Measurements from ENCODE around the gene EXO1. TPM values are rescaled to one million over a fixed set of nuclear protein-coding genes. Genes with fewer than 3 reads are reported as not detected.
A peak's percentile ranks its signal among the peaks of the same experiment; 100 is the strongest.
"Not testable (repeated sequence)": the region's sequence is repeated elsewhere in the genome, so short reads cannot be mapped to it uniquely, and the experiment has no call there.

EXO1 gene
- total RNA-seq, 2 experiments from 2014 or later: 46.3 to 51.6 TPM

DNA sequence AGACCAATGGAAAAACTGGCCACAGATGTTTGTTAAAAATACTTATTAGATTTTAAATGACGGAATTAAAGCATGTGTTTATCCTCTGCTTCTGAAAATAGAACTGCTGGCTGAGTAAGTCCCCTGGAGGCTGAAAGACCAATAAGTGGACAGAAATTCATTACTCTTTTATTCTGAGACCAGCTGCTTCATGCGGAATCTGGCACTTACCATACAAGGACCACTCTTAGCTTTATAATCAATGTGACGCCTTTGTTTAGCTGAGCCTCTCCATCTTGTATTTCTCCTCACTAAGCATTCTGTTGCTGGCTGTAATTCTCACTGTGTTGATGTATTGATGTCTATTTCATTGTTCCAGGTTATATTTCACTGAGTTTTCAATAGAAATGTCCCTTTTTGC lies 6.3 kb upstream of the EXO1 start:
- DNase-seq (no peak), ATAC-seq (no peak)
- peaks cover 12% of the 10 kb centered on the region for H3K27me3 Mint-ChIP-seq
- H3K9me3 Mint-ChIP-seq (ENCODE audit: low read depth): no peaks in the 10 kb centered on the region
- H3K27ac Mint-ChIP-seq: no peak overlapping the region
- peaks cover 13% of the 10 kb centered on the region for H3K4me1 Mint-ChIP-seq
- H3K36me3 Mint-ChIP-seq: no peaks in the 10 kb centered on the region
- H3K4me3 Mint-ChIP-seq: no peak overlapping the region
- CTCF ChIA-PET: interaction anchor here (1.0 kb wide), 1 partner anchor 230 kb away, joined by 4 read pairs; no protein-coding TSS in a partner anchor

DNA sequence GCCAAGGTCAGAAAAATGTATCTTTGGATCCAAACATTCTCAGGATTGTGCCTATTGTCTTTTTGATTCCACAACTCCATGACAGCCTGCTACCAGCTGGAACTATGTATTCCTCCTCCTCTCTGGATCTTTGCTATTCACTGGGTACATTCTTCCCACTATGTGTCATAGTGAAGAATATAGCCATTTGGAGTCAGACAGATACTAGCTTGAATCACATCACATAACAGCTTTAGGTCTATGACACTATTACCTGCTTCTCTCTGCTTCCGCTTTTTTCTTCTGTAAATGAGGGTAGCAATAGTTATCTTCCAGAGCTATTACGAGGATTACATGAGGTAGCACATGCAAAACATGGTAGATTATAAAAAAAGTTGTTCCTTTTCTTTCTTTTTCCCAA lies 5.4 kb upstream of the EXO1 start:
- peaks cover 12% of the 10 kb centered on the region for H3K27me3 Mint-ChIP-seq
- no peak overlapping the region for H3K27ac Mint-ChIP-seq
- H3K9me3 Mint-ChIP-seq (ENCODE audit: low read depth): no peaks in the 10 kb centered on the region
- DNase-seq (no peak), ATAC-seq (no peak)
- no peak overlapping the region for H3K4me3 Mint-ChIP-seq
- CTCF ChIA-PET: interaction anchor here (1.0 kb wide), 1 partner anchor 231 kb away, joined by 4 read pairs; no protein-coding TSS in a partner anchor
- H3K4me1 Mint-ChIP-seq: peaks cover 21% of the 10 kb centered on the region
- H3K36me3 Mint-ChIP-seq: no peaks in the 10 kb centered on the region

DNA sequence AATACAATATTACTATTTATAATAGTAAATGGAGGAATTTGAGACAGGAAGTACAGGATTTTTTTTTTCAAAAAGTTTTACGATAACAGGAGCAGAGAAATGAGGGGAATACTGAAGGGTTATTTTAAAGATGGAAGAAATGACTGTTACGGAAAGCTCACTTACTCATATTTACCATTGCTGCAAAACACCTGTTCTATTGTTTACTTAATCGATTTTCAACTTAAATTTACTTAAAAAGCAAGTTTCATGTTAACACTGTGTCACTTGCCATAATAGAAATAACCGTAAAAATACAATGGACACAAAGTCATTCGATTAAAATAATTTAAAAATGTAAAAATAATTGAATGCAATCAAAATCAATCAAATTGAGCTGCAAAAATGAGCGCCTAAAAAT lies 3.4 kb upstream of the EXO1 start:
- Mint-ChIP-seq H3K27ac (no peak overlapping the region), H3K9me3 (ENCODE audit: low read depth) (no peaks in the 10 kb centered on the region), H3K27me3 (peaks cover 12% of the 10 kb centered on the region), H3K4me1 (peaks cover 28% of the 10 kb centered on the region), H3K4me3 (no peak overlapping the region), H3K36me3 (peaks cover 7% of the 10 kb centered on the region)
- ATAC-seq: no peak
- DNase-seq: no peak
- CTCF ChIA-PET: no interaction called here

DNA sequence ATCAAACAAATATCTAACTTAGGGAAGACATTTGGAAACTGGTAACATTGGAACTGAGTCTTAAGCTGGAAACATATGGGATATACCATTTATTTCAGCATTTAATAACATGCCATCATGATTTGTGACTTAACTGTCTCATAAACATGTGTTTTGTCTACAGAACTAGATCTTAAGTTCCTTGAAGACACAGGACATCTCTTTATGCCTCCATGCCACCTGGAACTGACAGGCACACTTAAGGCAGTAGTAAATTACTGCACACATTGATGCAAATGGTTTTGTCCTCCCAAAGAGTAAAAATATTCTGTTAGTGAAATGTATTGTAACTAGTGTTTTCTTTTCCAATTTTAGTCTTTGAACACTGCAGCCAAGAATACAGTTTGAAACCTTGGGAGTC lies 1.6 kb upstream of the EXO1 start:
- CTCF ChIA-PET: interaction anchor here (1.1 to 2.0 kb wide), 2 partner anchors 219 to 235 kb away, joined by 3 to 5 read pairs; no protein-coding TSS in a partner anchor
- peaks cover 9% of the 10 kb centered on the region for H3K27me3 Mint-ChIP-seq
- H3K4me3 Mint-ChIP-seq: no peak overlapping the region
- DNase-seq: no peak
- H3K9me3 Mint-ChIP-seq (ENCODE audit: low read depth): no peaks in the 10 kb centered on the region
- peaks cover 17% of the 10 kb centered on the region for H3K36me3 Mint-ChIP-seq
- no peak for ATAC-seq
- H3K27ac Mint-ChIP-seq: no peak overlapping the region
- H3K4me1 Mint-ChIP-seq: peaks cover 33% of the 10 kb centered on the region

DNA sequence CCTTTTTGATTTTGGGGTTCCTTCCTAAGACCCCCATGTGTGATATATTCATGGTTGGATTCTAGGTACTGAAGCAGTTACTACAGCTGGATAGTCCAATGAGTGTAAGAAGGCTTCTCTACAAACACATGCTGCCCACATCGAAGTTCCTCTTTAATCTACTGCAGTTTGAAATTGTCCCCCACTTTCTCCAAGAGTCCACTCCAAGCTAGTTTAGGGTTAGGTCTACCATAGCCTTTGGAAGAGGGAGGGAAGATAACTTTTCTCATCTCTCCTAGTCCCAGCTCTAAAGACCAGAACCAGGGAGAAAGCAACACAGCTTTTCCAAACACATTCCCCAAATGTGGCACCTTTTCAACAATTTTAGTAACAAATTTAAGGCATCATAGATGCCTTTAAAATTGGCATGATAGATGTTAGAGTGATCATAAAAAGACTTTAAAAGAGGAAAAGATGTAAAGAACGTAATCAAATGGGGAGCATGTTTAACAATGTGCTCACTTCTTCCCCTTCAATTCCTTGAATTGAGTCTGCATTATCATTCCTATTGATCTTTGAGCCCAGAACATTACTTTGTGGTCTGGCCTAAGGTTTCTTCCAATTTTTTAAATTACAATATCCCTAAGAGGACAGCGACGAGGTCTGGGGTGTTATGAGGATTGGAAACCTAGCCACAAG lies 1.0 kb upstream of the EXO1 start:
- peaks cover 9% of the 10 kb centered on the region for H3K27me3 Mint-ChIP-seq
- peak overlapping the region; percentile 99 for H3K27ac Mint-ChIP-seq
- H3K4me3 Mint-ChIP-seq: peak overlapping the region; percentile 90
- H3K9me3 Mint-ChIP-seq (ENCODE audit: low read depth): no peaks in the 10 kb centered on the region
- ATAC-seq (no peak), DNase-seq (no peak)
- H3K36me3 Mint-ChIP-seq: peaks cover 19% of the 10 kb centered on the region
- H3K4me1 Mint-ChIP-seq: peaks cover 33% of the 10 kb centered on the region
- CTCF ChIA-PET: interaction anchor here (1.1 to 2.0 kb wide), 3 partner anchors 152 to 236 kb away, joined by 3 to 7 read pairs (median 5); partner anchors contain the start of gene MAP1LC3C

DNA sequence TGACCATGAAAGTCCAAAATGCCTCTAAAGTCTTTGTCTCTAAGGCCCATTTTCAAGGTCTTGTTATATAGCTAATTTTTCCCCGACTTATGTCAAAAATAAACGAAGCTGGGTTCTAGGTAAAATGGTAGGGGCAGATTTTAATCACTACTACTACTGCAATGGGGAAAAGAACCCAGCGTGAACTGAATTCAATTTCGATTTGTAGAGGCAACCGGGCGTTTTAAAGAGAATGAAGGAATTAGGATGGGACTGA lies 536 bp upstream of the EXO1 start:
- H3K36me3 Mint-ChIP-seq: peaks cover 22% of the 10 kb centered on the region
- peaks cover 8% of the 10 kb centered on the region for H3K27me3 Mint-ChIP-seq
- no peak for ATAC-seq
- no peaks in the 10 kb centered on the region for H3K9me3 Mint-ChIP-seq (ENCODE audit: low read depth)
- peaks cover 36% of the 10 kb centered on the region for H3K4me1 Mint-ChIP-seq
- CTCF ChIA-PET: interaction anchor here (1.1 to 2.0 kb wide), 3 partner anchors 151 to 237 kb away, joined by 3 to 7 read pairs (median 5); partner anchors contain the start of gene MAP1LC3C
- no peak for DNase-seq
- peak overlapping the region; percentile 99 for H3K27ac Mint-ChIP-seq
- peak overlapping the region; percentile 90 for H3K4me3 Mint-ChIP-seq

DNA sequence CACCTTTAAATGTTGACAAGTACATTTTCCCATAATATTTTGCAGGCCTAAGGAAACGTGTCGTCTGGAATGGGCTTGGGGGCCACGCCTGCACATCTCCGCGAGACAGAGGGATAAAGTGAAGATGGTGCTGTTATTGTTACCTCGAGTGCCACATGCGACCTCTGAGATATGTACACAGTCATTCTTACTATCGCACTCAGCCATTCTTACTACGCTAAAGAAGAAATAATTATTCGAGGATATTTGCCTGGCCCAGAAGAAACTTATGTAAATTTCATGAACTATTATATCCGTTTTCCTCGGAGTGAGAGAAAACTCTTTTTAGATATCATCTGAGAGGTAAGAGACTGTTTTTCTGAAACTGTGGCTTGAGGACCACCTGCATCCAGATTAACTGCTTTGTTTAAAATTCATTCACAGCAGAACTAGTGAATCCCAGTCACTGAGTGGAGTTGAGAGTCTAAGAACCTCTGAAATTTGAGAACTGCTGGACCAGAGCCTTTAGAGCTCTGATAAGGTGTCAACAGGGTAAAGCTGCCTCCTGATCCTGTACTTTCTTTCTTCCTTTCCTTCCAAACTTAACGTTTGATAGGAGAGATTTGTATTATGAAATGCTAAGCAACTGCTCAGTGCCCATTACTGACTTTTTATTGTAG lies 811 bp downstream of the EXO1 start:
- Mint-ChIP-seq H3K27me3 (peaks cover 1% of the 10 kb centered on the region), H3K27ac (peak overlapping the region; percentile 99), H3K36me3 (peaks cover 31% of the 10 kb centered on the region), H3K4me3 (peak overlapping the region; percentile 90), H3K9me3 (ENCODE audit: low read depth) (no peaks in the 10 kb centered on the region), H3K4me1 (peaks cover 36% of the 10 kb centered on the region)
- CTCF ChIA-PET: interaction anchor here (1.1 kb wide), 1 partner anchor 222 kb away, joined by 3 read pairs; no protein-coding TSS in a partner anchor
- DNase-seq: no peak
- ATAC-seq: no peak

DNA sequence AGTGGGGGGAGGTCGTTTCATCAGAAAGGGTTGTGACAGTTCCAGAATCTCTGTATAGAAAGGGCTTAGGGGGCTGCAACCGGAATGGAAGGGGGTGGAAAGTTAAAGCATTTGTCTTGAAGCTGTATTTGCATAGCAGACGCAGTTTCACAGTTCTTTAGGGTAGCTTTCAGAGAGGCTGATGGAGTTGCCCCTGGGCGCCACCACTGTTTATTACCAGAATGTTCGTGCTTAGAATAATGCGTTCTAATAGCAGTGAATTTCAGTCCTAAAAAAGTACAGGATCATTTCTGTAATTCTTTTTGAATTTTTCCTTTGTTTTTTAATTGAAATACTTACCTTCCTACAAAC lies 1.3 kb downstream of the EXO1 start:
- Mint-ChIP-seq H3K27ac (peak overlapping the region; percentile 99), H3K4me1 (peaks cover 36% of the 10 kb centered on the region), H3K36me3 (peaks cover 34% of the 10 kb centered on the region), H3K27me3 (no peaks in the 10 kb centered on the region), H3K9me3 (ENCODE audit: low read depth) (no peaks in the 10 kb centered on the region), H3K4me3 (peak overlapping the region; percentile 90)
- CTCF ChIA-PET: interaction anchor here (1.1 to 1.4 kb wide), 2 partner anchors 10 to 222 kb away, joined by 3 read pairs; no protein-coding TSS in a partner anchor
- no peak for ATAC-seq
- no peak for DNase-seq

DNA sequence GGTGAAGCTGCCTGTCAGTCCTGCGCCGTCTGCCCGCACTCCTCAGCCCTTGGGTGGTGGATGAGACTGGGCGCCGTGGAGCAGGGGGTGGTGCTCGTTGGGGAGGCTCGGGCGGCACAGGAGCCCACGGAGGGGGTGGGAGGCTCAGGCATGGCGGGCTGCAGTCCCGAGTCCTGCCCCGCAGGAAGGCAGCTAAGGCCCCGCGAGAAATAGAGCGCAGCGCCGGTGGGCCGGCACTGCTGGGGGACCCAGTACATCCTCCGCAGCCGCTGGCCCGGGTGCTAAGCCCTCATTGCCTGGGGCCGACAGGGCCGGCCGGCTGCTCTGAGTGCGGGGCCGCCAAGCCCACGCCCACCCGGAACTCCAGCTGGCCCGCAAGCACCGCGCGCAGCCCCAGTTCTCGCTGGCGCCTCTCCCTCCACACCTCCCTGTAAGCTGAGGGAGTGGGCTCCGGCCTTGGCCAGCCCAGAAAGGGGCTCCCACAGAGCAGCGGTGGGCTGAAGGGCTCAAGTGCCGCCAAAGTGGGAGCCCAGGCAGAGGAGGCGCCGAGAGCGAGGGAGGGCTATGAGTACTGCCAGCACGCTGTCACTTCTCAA lies 7.6 kb downstream of the EXO1 start:
- not testable (repeated sequence) for H3K4me3 Mint-ChIP-seq
- H3K36me3 Mint-ChIP-seq: peaks cover 50% of the 10 kb centered on the region

DNA sequence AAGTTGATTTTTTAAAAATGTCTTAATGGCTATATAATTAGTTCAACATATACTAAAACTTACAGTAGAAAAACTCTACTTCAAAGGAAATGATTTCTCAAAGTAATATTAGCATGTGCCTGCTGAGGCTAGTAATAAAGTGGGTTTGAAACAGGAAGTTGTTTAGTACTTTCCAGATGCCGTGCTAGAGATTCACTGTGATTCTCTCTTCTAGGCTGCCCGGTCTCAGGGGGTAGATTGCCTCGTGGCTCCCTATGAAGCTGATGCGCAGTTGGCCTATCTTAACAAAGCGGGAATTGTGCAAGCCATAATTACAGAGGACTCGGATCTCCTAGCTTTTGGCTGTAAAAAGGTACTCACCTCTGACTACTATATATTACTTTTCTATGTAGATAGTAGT lies 9.1 kb downstream of the EXO1 start:
- peaks cover 55% of the 10 kb centered on the region for H3K36me3 Mint-ChIP-seq
- no peak overlapping the region for H3K27ac Mint-ChIP-seq
- peaks cover 6% of the 10 kb centered on the region for H3K4me1 Mint-ChIP-seq
- no peaks in the 10 kb centered on the region for H3K9me3 Mint-ChIP-seq (ENCODE audit: low read depth)
- no peaks in the 10 kb centered on the region for H3K27me3 Mint-ChIP-seq
- CTCF ChIA-PET: no interaction called here
- ATAC-seq: no peak
- no peak for DNase-seq
- no peak overlapping the region for H3K4me3 Mint-ChIP-seq

More for the DNA sequence above, 7.6 kb downstream of the EXO1 start:
- DNase-seq; H3K9me3 Mint-ChIP-seq (ENCODE audit: low read depth); H3K27ac Mint-ChIP-seq; H3K27me3 Mint-ChIP-seq; ATAC-seq; H3K4me1 Mint-ChIP-seq: not testable (repeated sequence)
- CTCF ChIA-PET: interaction anchor here (1.2 to 1.5 kb wide), 2 partner anchors 9 to 24 kb away, joined by 3 to 5 read pairs; no protein-coding TSS in a partner anchor

DNA sequence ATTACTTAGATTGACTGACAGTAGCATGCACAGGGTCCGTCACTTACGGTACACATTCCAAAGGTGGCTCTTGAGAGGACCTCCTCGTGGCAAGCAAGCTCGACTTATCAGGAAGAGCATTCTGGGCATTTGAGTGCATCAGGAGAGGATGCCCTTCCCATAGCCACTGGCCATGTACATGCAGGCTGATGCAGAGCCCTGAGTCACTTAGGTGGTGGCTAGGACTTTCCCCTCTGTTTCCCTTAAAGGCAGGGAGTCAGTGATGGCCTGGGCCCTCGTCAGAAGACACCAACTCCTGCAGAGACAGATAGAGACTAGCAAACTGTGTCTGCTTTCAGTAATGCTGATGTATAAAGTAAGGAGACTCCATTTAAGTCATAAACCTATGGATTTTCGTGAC lies 12.9 kb downstream of the EXO1 start:
- CTCF ChIA-PET: interaction anchor here (0.9 to 1.2 kb wide), 2 partner anchors 10 to 250 kb away, joined by 3 read pairs; no protein-coding TSS in a partner anchor
- Mint-ChIP-seq H3K9me3 (ENCODE audit: low read depth) (no peaks in the 10 kb centered on the region), H3K27me3 (no peaks in the 10 kb centered on the region), H3K4me1 (peaks cover 4% of the 10 kb centered on the region), H3K36me3 (peaks cover 57% of the 10 kb centered on the region), H3K27ac (no peak overlapping the region), H3K4me3 (no peak overlapping the region)
- ATAC-seq (no peak), DNase-seq (no peak)

DNA sequence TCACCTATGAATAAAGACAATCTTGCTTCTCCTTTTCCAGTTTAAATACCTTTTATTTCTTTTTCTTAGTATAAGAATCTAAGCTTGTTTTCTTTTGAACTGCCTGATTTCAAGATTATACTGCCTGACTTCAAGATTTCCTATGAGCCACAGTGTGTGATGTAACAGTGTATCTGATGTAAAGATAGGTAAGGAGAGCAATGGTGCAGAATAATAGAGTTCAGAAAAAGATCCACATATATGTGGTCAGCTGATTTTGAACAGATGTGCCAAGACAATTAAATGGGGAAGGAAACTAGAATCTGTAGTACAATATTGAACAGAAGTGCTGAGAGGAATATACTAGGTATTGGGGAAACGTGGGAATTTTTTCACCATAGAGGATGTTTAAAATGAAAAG lies 21.0 kb downstream of the EXO1 start:
- Mint-ChIP-seq H3K4me1 (no peaks in the 10 kb centered on the region), H3K4me3 (no peak overlapping the region), H3K9me3 (ENCODE audit: low read depth) (no peaks in the 10 kb centered on the region), H3K27me3 (no peaks in the 10 kb centered on the region), H3K27ac (no peak overlapping the region), H3K36me3 (peaks cover 52% of the 10 kb centered on the region)
- CTCF ChIA-PET: no interaction called here
- ATAC-seq: no peak
- DNase-seq: no peak

DNA sequence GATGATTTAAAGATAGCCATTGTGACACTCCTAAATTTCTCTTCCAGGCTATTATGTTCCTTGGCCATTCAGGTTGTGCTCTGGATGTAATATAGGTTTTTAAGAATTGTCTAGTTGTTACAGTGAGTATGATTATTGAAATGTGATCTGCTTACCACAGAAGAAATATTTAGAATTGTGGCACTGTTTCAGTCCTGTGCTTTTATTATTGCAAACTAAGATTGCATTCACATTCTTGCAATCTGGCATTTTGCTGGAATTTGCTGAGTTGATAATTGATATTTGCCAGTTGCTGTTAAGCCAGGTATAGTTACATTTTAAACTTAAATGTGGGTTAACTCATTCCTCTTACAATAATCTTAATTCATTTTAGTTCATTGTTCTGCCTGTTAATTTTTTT lies 22.3 kb downstream of the EXO1 start:
- H3K36me3 Mint-ChIP-seq: peaks cover 46% of the 10 kb centered on the region
- H3K9me3 Mint-ChIP-seq (ENCODE audit: low read depth): no peaks in the 10 kb centered on the region
- CTCF ChIA-PET: no interaction called here
- H3K27ac Mint-ChIP-seq: no peak overlapping the region
- ATAC-seq (no peak), DNase-seq (no peak)
- no peak overlapping the region for H3K4me3 Mint-ChIP-seq
- no peaks in the 10 kb centered on the region for H3K4me1 Mint-ChIP-seq
- H3K27me3 Mint-ChIP-seq: no peaks in the 10 kb centered on the region

Data from activated CD8-positive, alpha-beta memory T cell treated with anti-CD3 and anti-CD28 coated beads, Interleukin-2, amount 10 ng/mL, durations not matched to agents 7 days and 5 days (primary cell).